H1 (cell line): ENCODE measurements around the gene RUFY3. TPM values are rescaled to one million over a fixed set of nuclear protein-coding genes. Genes with fewer than 3 reads are reported as not detected.

Source experiments
- BRCA1 ChIP-seq: IDR thresholded peaks from 2 replicates; pipeline ENCODE4 v1.6.1; 2012; ENCODE audit warnings: low read depth, low read length, improper control_type of control experiment
- CTCF ChIP-seq, 3 experiments: IDR thresholded peaks; 1 replicate in 2 of 3; 2 replicates in 1 of 3; pipeline versions ENCODE4 v1.5.1 to v1.6.1; 2011; ENCODE audit warnings: low read length in 3 of 3, mild to moderate bottlenecking in 3 of 3, inconsistent platforms in 2 of 3, low read depth in 1 of 3, moderate library complexity in 1 of 3; ENCODE audit not compliant: insufficient read depth in 1 of 3; ENCODE audit errors: control extremely low read depth in 1 of 3
- RXRA ChIP-seq: IDR thresholded peaks from 2 replicates; pipeline ENCODE4 v1.6.1; 2011; ENCODE audit warnings: low read depth, mild to moderate bottlenecking, low read length, moderate library complexity; ENCODE audit not compliant: insufficient read depth
- SP2 ChIP-seq: IDR thresholded peaks from 2 replicates; pipeline ENCODE4 v1.6.1; 2012; ENCODE audit warnings: mild to moderate bottlenecking, low read length, inconsistent platforms
- TEAD4 ChIP-seq: IDR thresholded peaks from 2 replicates; pipeline ENCODE4 v1.6.1; 2012; ENCODE audit warnings: low read depth, low read length, inconsistent platforms, mixed read lengths
- polyA plus RNA-seq, 7 experiments: library from polyadenylated mRNA; depleted of rRNA in 3 of 7; stranded (reverse) in 5 of 7; unstranded in 2 of 7; fragments of >200 nt in 5 of 7; fragments of 200-250 nt in 2 of 7; gene quantifications; 1 replicate in 5 of 7; 2 replicates in 1 of 7; 4 replicates in 1 of 7; pipeline versions ENCODE4 v1.2.1 to v1.2.3, GENCODE V29; 2011 to 2013; ENCODE audit warnings: missing spikeins in 2 of 7, mixed read lengths in 2 of 7
- total RNA-seq: library from RNA; stranded (reverse); fragmentation: NEBNext Ultra II Directional; extraction: Animal tissue kit (Norgen Biotek cat#: 25700); gene quantifications from 2 replicates; pipeline ENCODE4 v1.2.1, GENCODE V29; 2021

Gene RUFY3
- total and polyA plus RNA-seq, 2 of the 8 experiments (the other 6 are each of a cell fraction or from before 2014, with no cell fraction given): 7.8 to 33.1 TPM

GRCh38 chr4:70737006-70737405 lies 15.2 kb downstream of the RUFY3 start (continued):
- TF ChIP-seq CTCF (IDR thresholded peaks at IDR 0.05; ENCODE audit: control extremely low read depth in 1 of 3, insufficient read depth in 1 of 3, low read depth in 1 of 3, low read length in 3 of 3) (no peak), BRCA1 (no peak), SP2 (no peak), TEAD4 (no peak), RXRA (no peak)
